GF-D8 (cell line): ENCODE measurements around the gene HMX3.
"Not testable (repeated sequence)": the region's sequence is repeated elsewhere in the genome, so short reads cannot be mapped to it uniquely, and the experiment has no call there.

Experiments
- DNase-seq: peaks from one replicate; lab custom pipeline; 2025; lab: John Stamatoyannopoulos, UW

Gene HMX3

GRCh38 chr10:123175389-123176387, 39.9 kb downstream of the HMX3 start:
- DNase-seq: no peak

GRCh38 chr10:123178390-123178789, 42.6 kb downstream of the HMX3 start:
- DNase-seq: not testable (repeated sequence)

- no peak for DNase-seq
Observed at GRCh38 chr10:123180101-123181090, 44.6 kb downstream of the HMX3 start.

GRCh38 chr10:123183724-123184123, 48.0 kb downstream of the HMX3 start:
- DNase-seq: no peak

GRCh38 chr10:123187781-123188180, 52.0 kb downstream of the HMX3 start:
- no peak for DNase-seq
